ENCODE data around the gene GPBP1L1.
"Not testable (repeated sequence)": the region's sequence is repeated elsewhere in the genome, so short reads cannot be mapped to it uniquely, and the experiment has no call there.

GPBP1L1 gene

GRCh38 chr1:45678489-45678888 lies 7.8 kb downstream of the GPBP1L1 start:
- H3K4me2 ChIP-seq (ENCODE audit: low read length): no peak overlapping the region
- peaks cover 13% of the 10 kb centered on the region for H4K20me1 ChIP-seq (ENCODE audit: control insufficient read depth, insufficient read depth, low read depth, low read length)
- H3K9me2 ChIP-seq (replicated peaks; ENCODE audit: control insufficient read depth, low read length): no peaks in the 10 kb centered on the region
- peaks cover 47% of the 10 kb centered on the region for H3K4me1 ChIP-seq (ENCODE audit: control insufficient read depth, low read length)
- H3K27ac ChIP-seq (ENCODE audit: low read depth, low read length): no peak overlapping the region
- H3K79me2 ChIP-seq (ENCODE audit: control insufficient read depth, low read length): peaks cover 99% of the 10 kb centered on the region
- TF ChIP-seq CTCF (IDR thresholded peaks at IDR 0.05; ENCODE audit: low read depth, low read length, poor library complexity, severe bottlenecking) (no peak), EZH2phosphoT487 (IDR thresholded peaks at IDR 0.05; ENCODE audit: borderline replicate concordance, low read length) (no peak)
- H3K36me3 ChIP-seq (ENCODE audit: control insufficient read depth, low read length): peaks cover 62% of the 10 kb centered on the region
- no peaks in the 10 kb centered on the region for H3K27me3 ChIP-seq (ENCODE audit: control insufficient read depth, low read length)
- H3F3A ChIP-seq (ENCODE audit: control insufficient read depth, insufficient read depth): no peaks in the 10 kb centered on the region
- no peaks in the 10 kb centered on the region for H3K9me3 ChIP-seq (ENCODE audit: control insufficient read depth, insufficient read depth, low read length)
- H3K4me3 ChIP-seq (ENCODE audit: low read length): no peak overlapping the region

GRCh38 chr1:45677751-45678245 lies 8.5 kb downstream of the GPBP1L1 start:
- no peak for TF ChIP-seq CTCF (IDR thresholded peaks at IDR 0.05; ENCODE audit: low read depth, low read length, poor library complexity, severe bottlenecking)
- no peak for TF ChIP-seq EZH2phosphoT487 (IDR thresholded peaks at IDR 0.05; ENCODE audit: borderline replicate concordance, low read length)

GRCh38 chr1:45676553-45676952 lies 9.8 kb downstream of the GPBP1L1 start:
- not testable (repeated sequence) for H3K4me3 ChIP-seq (ENCODE audit: low read length); H3K9me2 ChIP-seq (replicated peaks; ENCODE audit: control insufficient read depth, low read length); H3K27ac ChIP-seq (ENCODE audit: low read depth, low read length); H3K27me3 ChIP-seq (ENCODE audit: control insufficient read depth, low read length); H3K4me2 ChIP-seq (ENCODE audit: low read length); H3K9me3 ChIP-seq (ENCODE audit: control insufficient read depth, insufficient read depth, low read length); H3F3A ChIP-seq (ENCODE audit: control insufficient read depth, insufficient read depth)
- peaks cover 99% of the 10 kb centered on the region for H3K79me2 ChIP-seq (ENCODE audit: control insufficient read depth, low read length)
- H4K20me1 ChIP-seq (ENCODE audit: control insufficient read depth, insufficient read depth, low read depth, low read length): peaks cover 18% of the 10 kb centered on the region
- peaks cover 68% of the 10 kb centered on the region for H3K36me3 ChIP-seq (ENCODE audit: control insufficient read depth, low read length)
- H3K4me1 ChIP-seq (ENCODE audit: control insufficient read depth, low read length): peaks cover 28% of the 10 kb centered on the region

More at GRCh38 chr1:45677751-45678245, 8.5 kb downstream of the GPBP1L1 start:
- Histone ChIP-seq H3K9me3 (ENCODE audit: control insufficient read depth, insufficient read depth, low read length) (no peaks in the 10 kb centered on the region), H3K9me2 (replicated peaks; ENCODE audit: control insufficient read depth, low read length) (no peaks in the 10 kb centered on the region), H3K27me3 (ENCODE audit: control insufficient read depth, low read length) (no peaks in the 10 kb centered on the region), H3K4me1 (ENCODE audit: control insufficient read depth, low read length) (peaks cover 40% of the 10 kb centered on the region), H3K4me2 (ENCODE audit: low read length) (no peak overlapping the region), H3F3A (ENCODE audit: control insufficient read depth, insufficient read depth) (no peaks in the 10 kb centered on the region), H3K79me2 (ENCODE audit: control insufficient read depth, low read length) (peaks cover 99% of the 10 kb centered on the region), H4K20me1 (ENCODE audit: control insufficient read depth, insufficient read depth, low read depth, low read length) (peaks cover 18% of the 10 kb centered on the region), H3K4me3 (ENCODE audit: low read length) (no peak overlapping the region), H3K27ac (ENCODE audit: low read depth, low read length) (no peak overlapping the region), H3K36me3 (ENCODE audit: control insufficient read depth, low read length) (peaks cover 68% of the 10 kb centered on the region)

- Histone ChIP-seq H3K27me3 (ENCODE audit: control insufficient read depth, low read length) (no peaks in the 10 kb centered on the region), H3K36me3 (ENCODE audit: control insufficient read depth, low read length) (peaks cover 61% of the 10 kb centered on the region), H3K79me2 (ENCODE audit: control insufficient read depth, low read length) (peaks cover 99% of the 10 kb centered on the region), H3K9me3 (ENCODE audit: control insufficient read depth, insufficient read depth, low read length) (no peaks in the 10 kb centered on the region), H4K20me1 (ENCODE audit: control insufficient read depth, insufficient read depth, low read depth, low read length) (peaks cover 21% of the 10 kb centered on the region; the same call in 1 of the 2 replicates), H3K4me2 (ENCODE audit: low read length) (no peak overlapping the region), H3F3A (ENCODE audit: control insufficient read depth, insufficient read depth) (peaks cover 3% of the 10 kb centered on the region; the same call in 1 of the 2 replicates), H3K4me1 (ENCODE audit: control insufficient read depth, low read length) (peaks cover 17% of the 10 kb centered on the region), H3K9me2 (replicated peaks; ENCODE audit: control insufficient read depth, low read length) (no peaks in the 10 kb centered on the region), H3K4me3 (ENCODE audit: low read length) (no peak overlapping the region), H3K27ac (ENCODE audit: low read depth, low read length) (no peak overlapping the region)
- TF ChIP-seq CTCF (IDR thresholded peaks at IDR 0.05; ENCODE audit: low read depth, low read length, poor library complexity, severe bottlenecking) (no peak), EZH2phosphoT487 (IDR thresholded peaks at IDR 0.05; ENCODE audit: borderline replicate concordance, low read length) (no peak)
These were observed 11.9 kb downstream of the GPBP1L1 start for GRCh38 chr1:45674478-45674877.

All from DOHH2 (cell line).